Activated B cell treated with CpG ODN at 0.5 μM for 24 hours (primary cell): ENCODE data around the gene RNF13. TPM values are rescaled to one million over a fixed set of nuclear protein-coding genes. Genes with fewer than 3 reads are reported as not detected.

ENCODE experiments used
- ATAC-seq: fragments of 200-7000 bp; cut with Tn5 transposase; one replicate; pipeline ENCODE4 v1.10.0; 2021; ENCODE audit warnings: low read depth, mild to moderate bottlenecking, moderate library complexity
- CTCF ChIA-PET: fragments of 350-600 bp; sonication (Branson Sonifier 250); formaldehyde crosslinking; loops from one replicate; lab custom pipeline; 2021; ENCODE audit warnings: antibody characterized with exemption; lab: Charles Lee
- POLR2A ChIA-PET: fragments of 350-600 bp; sonication (Branson Sonifier 250); formaldehyde crosslinking; loops from one replicate; lab custom pipeline; 2021; ENCODE audit warnings: antibody characterized with exemption; lab: Charles Lee
- DNase-seq: peaks from one replicate; pipeline ENCODE4 v3.0.0; 2022
- H3K27ac Mint-ChIP-seq: one replicate; pipeline ENCODE4 v1.8.0; 2020; ENCODE audit warnings: mixed read lengths
- H3K27me3 Mint-ChIP-seq: one replicate; pipeline ENCODE4 v1.8.0; 2021; ENCODE audit warnings: mixed read lengths
- H3K36me3 Mint-ChIP-seq: one replicate; pipeline ENCODE4 v1.8.0; 2021; ENCODE audit warnings: low read depth, mixed read lengths
- H3K4me1 Mint-ChIP-seq: one replicate; pipeline ENCODE4 v1.8.0; 2021; ENCODE audit warnings: mixed read lengths
- H3K4me3 Mint-ChIP-seq: one replicate; pipeline ENCODE4 v1.8.0; 2020; ENCODE audit warnings: mild to moderate bottlenecking, mixed read lengths
- H3K9me3 Mint-ChIP-seq: one replicate; pipeline ENCODE4 v1.8.0; 2020; ENCODE audit warnings: mixed read lengths
- CTCF ChIP-seq: fragments of 200-600 bp; IDR thresholded peaks from one replicate; pipeline ENCODE4 v1.8.0; 2022; ENCODE audit warnings: antibody characterized with exemption, mild to moderate bottlenecking
- intact Hi-C: fragments of 100-400 bp; cut with micrococcal nuclease; formaldehyde crosslinking; loops from one replicate; pipeline ENCODE4 v1.15.1; 2024
- total RNA-seq: library from RNA; stranded (reverse); gene quantifications from 2 replicates; pipeline ENCODE4 v1.2.3, GENCODE V29; 2022

RNF13 gene
- total RNA-seq, 1 donor from 2014 or later, result 57.6 TPM

DNA sequence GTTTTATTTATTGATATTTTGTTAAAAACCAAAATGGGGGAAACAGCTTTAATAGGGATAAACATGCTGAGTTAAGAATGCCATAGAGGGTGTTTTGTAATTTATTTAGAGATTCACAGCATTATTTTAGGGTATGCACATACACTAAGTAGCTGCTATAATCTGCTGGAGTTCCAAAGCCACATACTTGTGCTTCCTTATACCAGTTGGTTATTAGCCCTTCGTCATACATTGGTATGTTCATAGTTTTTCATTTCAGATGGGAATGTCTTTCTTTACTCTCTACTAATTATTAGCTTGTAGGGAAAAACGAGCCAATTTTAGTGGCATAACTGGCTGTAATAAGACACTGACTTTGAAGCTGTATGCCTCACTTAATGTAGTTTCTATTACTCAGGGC lies 82.8 kb downstream of the RNF13 start:
- no peaks in the 10 kb centered on the region for H3K27me3 Mint-ChIP-seq
- peaks cover 36% of the 10 kb centered on the region for H3K36me3 Mint-ChIP-seq
- ATAC-seq, result no peak
- no peak for DNase-seq
- H3K4me3 Mint-ChIP-seq, result no peak overlapping the region
- peaks cover 2% of the 10 kb centered on the region for H3K4me1 Mint-ChIP-seq
- ChIA-PET POLR2A (interaction anchor here (0.6 kb wide), 1 partner anchor 524 kb away, joined by 3 read pairs; no protein-coding TSS in a partner anchor), CTCF (no interaction called here)
- no peak overlapping the region for H3K27ac Mint-ChIP-seq
- no peak for TF ChIP-seq CTCF
- intact Hi-C loops, result no loop called here
- H3K9me3 Mint-ChIP-seq, result no peaks in the 10 kb centered on the region

DNA sequence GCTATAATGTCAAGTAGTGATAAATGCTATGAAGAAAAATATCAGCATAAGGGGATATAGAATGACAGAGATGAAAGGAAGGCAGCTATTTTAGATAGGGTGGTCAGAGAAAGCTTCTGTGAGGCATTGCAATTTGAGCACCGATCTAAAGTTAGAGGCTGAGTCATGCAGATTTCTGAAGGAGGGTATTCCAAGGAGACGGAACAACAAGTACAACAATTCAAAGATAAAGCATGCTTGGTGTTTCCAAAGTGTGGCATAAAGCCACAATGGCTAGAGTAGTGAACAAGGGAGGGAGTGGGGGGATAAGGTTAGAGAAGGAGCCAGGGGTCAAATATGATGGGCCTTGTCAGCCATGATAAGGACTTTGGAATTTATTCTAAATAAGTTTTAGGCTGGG lies 85.8 kb downstream of the RNF13 start:
- H3K4me3 Mint-ChIP-seq, result no peak overlapping the region
- POLR2A ChIA-PET, result no interaction called here

GRCh38 chr3:149900322-149900721 lies 87.3 kb downstream of the RNF13 start:
- no peak overlapping the region for H3K4me3 Mint-ChIP-seq
- H3K27ac Mint-ChIP-seq, result no peak overlapping the region
- ATAC-seq (no peak), DNase-seq (no peak)
- intact Hi-C loops, result no loop called here
- ChIA-PET CTCF (interaction anchor here (1.5 kb wide), 1 partner anchor 17 kb away, joined by 3 read pairs; no protein-coding TSS in a partner anchor), POLR2A (no interaction called here)
- H3K9me3 Mint-ChIP-seq, result no peaks in the 10 kb centered on the region
- no peaks in the 10 kb centered on the region for H3K27me3 Mint-ChIP-seq
- peaks cover 45% of the 10 kb centered on the region for H3K36me3 Mint-ChIP-seq
- TF ChIP-seq CTCF, result no peak
- no peaks in the 10 kb centered on the region for H3K4me1 Mint-ChIP-seq

More for the DNA sequence above, 85.8 kb downstream of the RNF13 start:
- H3K27ac Mint-ChIP-seq, result no peak overlapping the region
- no peak for TF ChIP-seq CTCF
- H3K4me1 Mint-ChIP-seq, result no peaks in the 10 kb centered on the region
- DNase-seq, result no peak
- no peaks in the 10 kb centered on the region for H3K27me3 Mint-ChIP-seq
- peaks cover 43% of the 10 kb centered on the region for H3K36me3 Mint-ChIP-seq
- intact Hi-C loops, result no loop called here
- no peak for ATAC-seq
- no peaks in the 10 kb centered on the region for H3K9me3 Mint-ChIP-seq
- CTCF ChIA-PET, result no interaction called here

DNA sequence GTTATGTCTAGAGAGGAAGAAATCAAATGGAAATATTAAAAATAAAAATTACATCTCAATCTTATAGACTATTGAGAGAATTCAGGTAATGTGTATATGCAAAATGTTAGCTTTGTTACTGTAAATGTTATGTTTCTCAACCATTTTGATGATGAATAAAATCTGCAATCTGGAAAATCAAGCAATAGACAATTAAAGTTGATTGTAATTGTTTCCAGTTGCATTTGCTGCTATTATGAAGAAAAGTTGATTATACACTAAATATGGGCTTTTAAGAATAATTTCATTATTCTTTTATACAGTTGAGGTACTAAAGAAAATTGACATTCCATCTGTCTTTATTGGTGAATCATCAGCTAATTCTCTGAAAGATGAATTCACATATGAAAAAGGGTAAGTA lies 88.8 kb downstream of the RNF13 start:
- Mint-ChIP-seq H3K4me1 (no peaks in the 10 kb centered on the region), H3K4me3 (no peak overlapping the region), H3K27me3 (no peaks in the 10 kb centered on the region), H3K9me3 (no peaks in the 10 kb centered on the region), H3K27ac (no peak overlapping the region), H3K36me3 (peaks cover 40% of the 10 kb centered on the region)
- TF ChIP-seq CTCF, result no peak
- DNase-seq (no peak), ATAC-seq (no peak)
- CTCF ChIA-PET, result interaction anchor here (1.0 kb wide), 1 partner anchor 135 kb away, joined by 3 read pairs; no protein-coding TSS in a partner anchor
- POLR2A ChIA-PET, result no interaction called here
- intact Hi-C loops, result loop anchor here (1.0 kb wide), 1 partner anchor 136 kb away; no protein-coding TSS in a partner anchor

GRCh38 chr3:149902498-149903139 lies 89.6 kb downstream of the RNF13 start:
- CTCF ChIA-PET, result interaction anchor here (1.0 kb wide), 3 partner anchors 12 to 282 kb away, joined by 3 read pairs; no protein-coding TSS in a partner anchor
- Mint-ChIP-seq H3K27me3 (no peaks in the 10 kb centered on the region), H3K27ac (no peak overlapping the region), H3K4me3 (no peak overlapping the region), H3K9me3 (no peaks in the 10 kb centered on the region), H3K36me3 (peaks cover 43% of the 10 kb centered on the region), H3K4me1 (no peaks in the 10 kb centered on the region)
- intact Hi-C loops, result loop anchor here (1.0 kb wide), 1 partner anchor 137 kb away; no protein-coding TSS in a partner anchor
- TF ChIP-seq CTCF, result no peak
- POLR2A ChIA-PET, result no interaction called here
- ATAC-seq (no peak), DNase-seq (no peak)
